Epidermal melanocyte (primary cell): Measurements from ENCODE around the gene IRAG1.
"Not testable (repeated sequence)": the region's sequence is repeated elsewhere in the genome, so short reads cannot be mapped to it uniquely, and the experiment has no call there.

Experiments
- DNase-seq: peaks from one replicate; pipeline ENCODE4 v3.0.0; 2011; ENCODE audit warnings: low spot score; ENCODE audit not compliant: insufficient read length

IRAG1 gene

GRCh38 chr11:10701982-10702381 lies 8.4 kb upstream of the IRAG1 start:
- no peak for DNase-seq

DNA sequence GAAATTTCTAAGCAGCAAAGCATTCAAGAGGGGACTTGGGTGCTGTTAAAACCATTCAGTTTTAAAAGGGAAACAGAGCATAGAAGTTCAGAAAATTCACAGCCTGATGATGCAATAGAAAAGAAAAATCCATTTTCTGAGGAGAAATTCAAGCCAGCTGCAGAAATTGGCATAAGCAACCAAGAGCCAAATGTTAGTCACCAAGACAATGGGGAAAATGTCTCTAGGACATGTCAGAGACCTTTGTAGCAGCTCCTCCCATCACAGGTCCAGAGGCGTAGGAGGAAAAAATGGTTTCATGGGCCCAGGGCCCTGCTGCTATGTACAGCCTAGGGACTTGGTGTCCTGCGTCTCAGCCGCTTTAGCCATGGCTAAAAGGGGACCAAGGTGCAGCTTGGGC lies 5.5 kb upstream of the IRAG1 start:
- no peak for DNase-seq

DNA sequence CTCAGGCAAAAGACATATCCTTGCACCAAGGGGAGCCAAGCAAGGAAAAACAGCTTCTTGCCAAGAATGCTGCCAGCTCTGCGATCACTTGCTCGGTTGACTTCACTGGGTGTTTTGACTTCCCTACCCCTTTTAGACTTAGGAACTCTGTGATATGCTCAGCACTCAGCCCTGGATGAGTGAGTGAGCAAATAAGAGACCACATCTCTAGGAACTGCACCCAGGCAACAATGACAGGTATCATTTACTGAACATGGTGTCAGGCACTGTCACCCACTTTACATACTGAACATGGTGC lies 3.7 kb upstream of the IRAG1 start:
- no peak for DNase-seq

GRCh38 chr11:10696468-10697322 lies 3.1 kb upstream of the IRAG1 start:
- no peak for DNase-seq

DNA sequence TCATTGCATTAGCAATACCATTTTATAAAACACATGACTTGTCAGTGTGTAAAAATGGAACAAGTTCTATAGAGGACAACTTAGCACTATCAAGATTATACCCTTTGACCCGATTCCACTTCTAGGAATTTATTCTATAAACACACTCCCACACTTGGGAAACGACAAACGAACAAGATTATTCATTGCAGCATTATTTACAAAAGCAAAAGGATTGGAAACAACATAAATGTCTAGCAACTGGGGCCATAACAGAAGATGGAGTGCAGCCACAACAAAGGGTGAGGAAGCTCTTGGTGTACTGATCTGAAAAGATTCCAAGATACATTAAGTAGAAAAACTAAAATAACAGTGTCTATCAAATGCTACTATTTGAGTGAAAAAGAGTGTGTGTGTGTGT lies 2.3 kb upstream of the IRAG1 start:
- DNase-seq = no peak

DNA sequence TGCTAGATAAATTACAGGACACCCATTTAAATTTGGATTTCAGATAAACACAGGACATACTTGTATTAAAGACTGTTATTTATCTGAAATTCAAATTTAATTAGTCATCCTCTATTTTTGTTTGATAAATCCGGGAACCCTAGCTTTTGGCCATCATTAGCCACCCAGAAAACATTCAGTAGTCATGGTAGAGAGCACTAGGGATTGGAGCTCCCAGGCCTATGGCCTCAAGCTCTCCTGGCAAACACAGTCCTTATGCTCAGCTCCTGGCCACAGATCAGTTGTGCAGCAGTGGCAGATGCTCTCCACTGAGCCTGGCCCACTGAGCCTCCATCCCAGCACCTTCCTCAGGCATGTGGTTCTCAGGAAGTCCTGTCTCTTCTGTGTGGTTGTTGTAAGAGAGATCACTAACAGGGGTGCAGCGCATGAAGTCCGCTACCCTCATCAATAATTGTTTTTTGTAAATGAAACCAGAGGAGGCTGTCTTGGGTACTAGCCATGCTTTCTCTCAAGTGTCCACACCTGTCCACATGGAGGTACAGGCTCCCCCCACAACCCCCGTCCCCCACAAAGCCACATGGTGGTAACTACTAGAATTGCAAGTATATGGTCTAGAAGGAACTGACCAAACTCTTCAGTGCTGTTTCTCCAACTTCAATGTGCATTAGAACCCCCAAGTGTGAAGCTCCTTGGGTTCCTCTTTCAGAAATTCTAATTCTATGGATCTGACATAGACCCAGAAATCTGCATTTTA lies 1.1 kb upstream of the IRAG1 start:
- DNase-seq = no peak

DNA sequence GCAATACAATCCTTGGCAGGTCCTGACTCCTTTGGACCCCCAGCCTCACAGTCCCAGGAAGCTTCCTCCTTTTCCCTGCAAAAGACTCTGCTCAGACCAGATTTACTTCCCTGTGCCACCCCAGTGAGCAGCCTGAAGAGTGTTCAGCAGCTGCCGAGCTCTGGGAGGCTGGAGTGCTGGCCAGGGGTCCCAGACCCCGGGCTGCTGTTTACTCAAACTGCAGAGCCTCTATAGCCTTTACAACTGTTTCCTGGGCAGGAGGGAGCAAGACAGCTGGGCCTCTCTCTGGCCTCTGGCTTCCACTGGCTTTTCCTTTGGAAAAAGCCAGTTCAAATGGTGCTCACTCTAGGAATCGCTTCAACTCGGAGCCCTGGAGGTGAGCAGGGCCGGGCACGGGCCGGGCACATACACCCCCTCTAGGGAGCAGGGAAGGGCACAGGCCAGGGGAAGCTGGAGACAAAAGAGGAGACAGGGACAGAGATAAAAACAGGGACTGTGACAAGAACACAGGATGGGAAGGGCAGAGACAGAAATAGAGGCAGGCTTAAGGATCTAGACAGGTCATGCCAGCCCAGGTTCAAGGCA lies 932 bp downstream of the IRAG1 start:
- no peak for DNase-seq

- DNase-seq = no peak
Observed at GRCh38 chr11:10688401-10688800, 5.2 kb downstream of the IRAG1 start.

DNA sequence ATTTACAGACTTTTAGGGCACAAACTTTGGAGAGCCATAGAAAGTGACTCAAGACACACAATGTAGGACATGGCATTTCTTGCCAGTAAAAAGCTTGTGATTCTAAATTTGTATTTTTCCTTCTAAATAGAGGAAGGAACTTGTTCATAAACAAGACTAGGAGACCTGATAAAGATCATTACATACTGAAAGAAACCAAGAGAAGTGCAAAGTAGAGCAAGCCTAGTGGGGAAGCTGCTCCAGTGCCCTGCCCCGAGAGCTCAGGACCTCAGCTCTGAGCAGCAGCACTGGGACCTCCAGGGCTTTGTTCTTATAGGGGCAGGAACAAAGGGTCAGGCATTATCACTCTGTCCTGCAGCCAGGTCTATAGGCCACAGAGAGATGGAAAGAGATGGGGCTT lies 7.2 kb downstream of the IRAG1 start:
- DNase-seq = no peak

DNA sequence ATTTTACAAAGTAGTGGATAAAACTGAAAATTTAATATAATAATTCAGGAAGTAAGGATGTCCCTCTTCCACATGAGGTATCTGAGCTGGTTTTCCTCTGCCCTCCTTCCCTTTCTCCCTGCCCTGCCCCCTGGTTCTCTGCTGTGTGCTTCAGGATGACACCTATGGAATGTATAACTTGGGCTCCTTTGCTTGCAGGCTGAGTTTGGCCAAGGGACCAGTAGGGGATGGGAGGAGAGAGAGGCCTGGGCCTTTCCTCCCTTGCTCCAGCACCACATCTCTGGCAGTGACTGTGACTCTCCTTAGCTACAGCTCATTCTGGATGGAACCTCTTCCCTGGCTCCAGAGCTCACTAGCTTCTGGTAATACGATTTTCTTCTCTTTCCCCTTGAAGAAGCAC lies 10.1 kb downstream of the IRAG1 start:
- DNase-seq = no peak

GRCh38 chr11:10680956-10681487 lies 12.5 kb downstream of the IRAG1 start:
- no peak for DNase-seq

GRCh38 chr11:10680279-10680678 lies 13.3 kb downstream of the IRAG1 start:
- not testable (repeated sequence) for DNase-seq

DNA sequence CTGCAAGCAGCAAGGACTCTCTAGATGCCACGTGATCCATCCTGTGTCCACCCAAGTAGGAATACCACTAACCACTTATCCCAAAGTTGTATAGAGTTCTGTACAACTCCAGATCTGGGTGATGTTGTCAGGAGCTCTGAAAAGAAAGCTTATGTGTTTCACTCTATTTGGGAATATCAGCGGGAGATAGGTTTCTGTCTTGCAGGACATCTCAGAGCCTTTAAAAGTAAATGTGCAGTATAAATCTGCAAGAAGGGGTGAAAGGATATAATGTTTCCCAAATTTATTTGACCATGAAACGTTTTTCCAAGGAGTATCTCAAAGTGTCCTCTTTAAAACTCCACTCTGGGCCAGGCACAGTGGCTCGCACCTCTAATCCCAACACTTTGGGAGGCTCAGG lies 13.9 kb downstream of the IRAG1 start:
- DNase-seq = no peak

GRCh38 chr11:10678101-10678500 lies 15.5 kb downstream of the IRAG1 start:
- no peak for DNase-seq

DNA sequence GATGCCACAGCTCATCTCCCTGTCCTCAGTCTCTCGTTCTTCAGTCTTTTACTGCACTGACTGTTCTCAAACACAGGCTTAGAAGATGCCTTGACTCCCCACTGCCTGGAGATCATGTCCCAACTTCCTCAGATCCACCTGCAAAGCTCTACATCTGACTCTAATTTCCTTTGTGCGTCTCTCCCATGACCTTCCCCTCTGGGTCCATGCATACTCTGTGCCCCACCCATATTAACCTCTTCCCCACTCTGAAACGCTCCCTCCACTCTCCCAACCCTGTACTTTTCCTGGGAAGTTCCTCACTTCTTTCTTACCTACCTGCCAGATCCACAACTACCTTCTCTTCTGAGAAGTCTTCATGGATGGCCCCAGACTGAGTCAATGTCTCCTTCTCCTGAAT lies 16.6 kb downstream of the IRAG1 start:
- DNase-seq = no peak

DNA sequence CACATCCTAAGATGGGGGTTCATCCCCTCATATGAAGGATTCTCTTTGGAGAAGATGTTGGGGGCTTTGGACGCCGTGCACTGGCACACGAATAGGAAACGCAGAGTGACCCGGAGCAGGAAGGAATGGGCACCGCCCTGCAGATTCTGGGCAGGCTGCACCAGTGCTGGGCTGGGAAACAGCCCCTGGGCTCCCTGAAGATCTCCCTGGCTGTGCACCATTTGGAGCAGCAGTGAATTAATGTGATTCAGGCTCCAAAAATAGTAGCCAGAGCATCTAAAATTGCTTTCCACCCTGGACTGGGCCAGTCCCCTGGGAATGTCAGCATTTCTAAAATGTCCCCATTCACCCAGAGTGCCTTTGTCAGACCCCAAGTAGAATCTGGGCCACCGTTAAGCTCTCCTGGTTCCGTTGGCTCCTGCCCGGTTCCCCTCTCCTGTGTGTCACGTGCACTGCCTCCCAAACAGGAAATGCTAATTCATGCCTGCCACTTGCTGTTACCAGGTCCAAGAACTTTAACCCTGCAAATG lies 18.6 kb downstream of the IRAG1 start:
- DNase-seq = no peak

GRCh38 chr11:10674440-10674855 lies 19.1 kb downstream of the IRAG1 start:
- DNase-seq = no peak

DNA sequence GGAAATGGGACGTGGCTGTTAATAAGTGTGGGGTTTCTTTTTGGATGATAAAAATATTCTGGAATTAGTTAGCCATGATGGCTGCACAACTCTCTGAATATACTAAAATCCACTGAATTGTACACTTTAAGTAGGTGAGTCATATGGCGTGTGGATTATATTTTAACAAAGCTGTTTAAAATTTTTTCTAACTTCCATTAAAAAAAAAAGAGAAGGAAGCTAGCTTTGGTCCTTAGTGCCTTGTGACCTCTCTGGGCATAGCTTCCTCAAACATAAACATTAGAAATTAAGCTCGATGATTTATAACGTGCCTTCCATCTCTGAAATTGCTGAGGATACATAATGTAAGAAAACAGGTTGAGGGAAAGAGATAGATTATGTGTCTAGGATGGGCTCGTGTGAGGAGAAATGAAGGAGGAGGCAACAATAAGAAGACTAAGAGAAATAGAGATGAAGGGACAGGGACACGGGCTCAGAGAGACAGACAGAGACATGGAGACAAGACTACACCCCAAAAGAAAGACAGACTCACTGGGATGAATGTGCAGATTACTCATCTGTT lies 20.0 kb downstream of the IRAG1 start:
- DNase-seq = no peak

DNA sequence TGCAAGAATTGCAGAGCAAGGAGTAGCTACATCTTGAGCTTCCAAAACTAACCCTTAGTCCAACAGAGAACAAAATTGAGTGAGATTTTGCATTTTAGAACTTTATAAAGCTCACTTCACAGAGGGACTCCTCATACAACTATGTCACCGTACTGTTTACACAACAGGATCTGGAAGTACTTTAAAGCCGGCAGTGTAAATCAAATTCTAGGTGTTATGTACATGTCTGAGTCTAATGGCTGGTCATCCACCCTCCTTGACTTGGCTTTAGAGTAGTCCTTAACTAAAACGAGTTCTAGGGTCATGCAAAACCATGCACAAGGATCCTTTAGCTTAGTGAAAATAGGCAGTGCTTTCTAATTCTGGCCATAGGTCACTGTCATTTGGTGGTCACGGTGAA lies 23.5 kb downstream of the IRAG1 start:
- no peak for DNase-seq

DNA sequence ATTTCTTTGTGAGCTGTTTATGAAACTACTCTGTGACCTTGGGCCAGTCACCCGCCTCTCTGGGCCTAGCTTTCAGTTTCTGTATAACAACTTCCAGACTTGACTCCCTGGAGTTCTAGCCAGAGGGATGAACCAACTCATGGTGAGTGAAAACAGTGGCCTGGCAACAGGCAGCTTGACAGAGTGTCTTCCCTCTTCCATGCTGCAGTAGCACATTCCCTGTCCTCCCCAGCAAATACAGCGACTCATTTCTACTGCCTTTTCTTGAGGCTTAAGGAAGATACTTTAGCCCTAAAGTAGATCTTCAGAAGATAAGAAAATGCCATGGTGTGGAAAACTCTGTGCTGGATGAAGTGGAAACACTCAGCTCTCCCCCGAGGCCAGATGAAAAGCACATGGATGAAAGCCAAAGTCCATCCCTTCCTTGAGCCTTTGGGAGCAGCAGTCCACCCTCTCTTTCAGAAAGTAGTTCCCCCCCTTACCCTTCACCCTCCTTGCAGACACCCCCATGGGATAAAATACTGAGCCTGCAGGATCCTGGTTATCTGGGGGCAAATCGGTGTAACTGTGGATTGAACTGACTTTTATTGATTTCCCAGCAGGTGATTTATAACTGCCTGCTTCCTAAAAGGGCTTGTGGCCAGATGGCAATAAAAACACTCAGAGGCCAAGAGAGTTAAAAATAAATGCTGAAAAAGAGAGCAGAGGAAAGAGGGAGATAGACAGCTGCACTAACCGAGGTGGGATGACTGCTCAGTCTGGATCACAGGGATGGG lies 24.1 kb downstream of the IRAG1 start:
- peak; percentile 28 for DNase-seq

DNA sequence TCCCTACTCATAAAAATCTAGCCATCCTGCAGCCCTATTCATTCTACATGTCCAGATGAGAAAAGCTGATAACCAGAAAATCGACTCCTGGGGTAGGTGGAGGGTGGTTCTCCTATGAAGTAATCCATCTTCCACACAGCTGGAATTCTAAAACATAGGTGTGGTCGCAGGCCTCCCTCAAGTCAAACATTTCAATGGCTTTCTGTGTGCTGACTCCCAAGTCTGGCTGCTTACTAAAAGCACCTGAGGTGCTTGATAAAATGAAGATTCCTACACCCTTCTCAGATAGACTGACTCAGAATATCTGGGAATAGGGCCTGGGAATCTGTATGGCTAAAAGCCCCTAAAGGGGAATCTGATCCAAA lies 26.1 kb downstream of the IRAG1 start:
- no peak for DNase-seq
